H9 (cell line): Measurements from ENCODE around the gene SV2C. TPM values are rescaled to one million over a fixed set of nuclear protein-coding genes. Genes with fewer than 3 reads are reported as not detected.
"Not testable (repeated sequence)": the region's sequence is repeated elsewhere in the genome, so short reads cannot be mapped to it uniquely, and the experiment has no call there.

ENCODE experiments used
- DNase-seq: peaks from one replicate; pipeline ENCODE4 v3.0.0-alpha.2; 2017
- H2AFZ ChIP-seq: one replicate; pipeline ENCODE4 v1.6.1; 2013; ENCODE audit warnings: mild to moderate bottlenecking, low read length, control low read depth, moderate library complexity
- H2AK5ac ChIP-seq: 2 replicates; pipeline ENCODE4 v1.6.1; 2013; ENCODE audit warnings: low read length, control low read depth, mixed read lengths; ENCODE audit not compliant: insufficient read length
- H2BK120ac ChIP-seq: one replicate; pipeline ENCODE4 v1.6.1; 2013; ENCODE audit warnings: low read depth, mild to moderate bottlenecking, low read length, control low read depth, inconsistent platforms; ENCODE audit not compliant: poor library complexity, severe bottlenecking
- H2BK12ac ChIP-seq: 2 replicates; pipeline ENCODE4 v1.6.1; 2013; ENCODE audit warnings: low read length, control low read depth, mixed read lengths, low read depth; ENCODE audit not compliant: insufficient read length
- H2BK15ac ChIP-seq: 2 replicates; pipeline ENCODE4 v1.6.1; 2013; ENCODE audit warnings: low read depth, low read length, control low read depth
- H2BK20ac ChIP-seq: one replicate; pipeline ENCODE4 v1.6.1; 2013; ENCODE audit warnings: low read depth, mild to moderate bottlenecking, low read length, control low read depth, inconsistent platforms; ENCODE audit not compliant: poor library complexity, severe bottlenecking
- H2BK5ac ChIP-seq: 2 replicates; pipeline ENCODE4 v1.6.1; 2013; ENCODE audit warnings: low read length, control low read depth, mixed read lengths; ENCODE audit not compliant: insufficient read length
- H3K14ac ChIP-seq: 2 replicates; pipeline ENCODE4 v1.6.1; 2013; ENCODE audit warnings: low read length, control low read depth; ENCODE audit not compliant: insufficient read depth
- H3K18ac ChIP-seq: 2 replicates; pipeline ENCODE4 v1.6.1; 2013; ENCODE audit warnings: low read depth, mild to moderate bottlenecking, mixed read lengths, low read length, control low read depth; ENCODE audit not compliant: insufficient read length
- H3K23ac ChIP-seq: 2 replicates; pipeline ENCODE4 v1.6.1; 2013; ENCODE audit warnings: low read length, control low read depth, mixed read lengths, low read depth; ENCODE audit not compliant: insufficient read length
- H3K23me2 ChIP-seq: 2 replicates; pipeline ENCODE4 v1.6.1; 2013; ENCODE audit warnings: low read depth, mild to moderate bottlenecking, mixed read lengths, low read length, control low read depth; ENCODE audit not compliant: insufficient read length, poor library complexity, severe bottlenecking
- H3K27ac ChIP-seq: 2 replicates; pipeline ENCODE4 v1.5.1; 2013; ENCODE audit warnings: low read length, control low read depth, mixed read lengths, low read depth; ENCODE audit not compliant: insufficient read length
- H3K27me3 ChIP-seq: 2 replicates; pipeline ENCODE4 v1.6.1; 2013; ENCODE audit warnings: low read length, control low read depth, inconsistent platforms; ENCODE audit not compliant: insufficient read depth
- H3K4ac ChIP-seq: 2 replicates; pipeline ENCODE4 v1.6.1; 2013; ENCODE audit warnings: low read depth, mild to moderate bottlenecking, control low read depth, inconsistent platforms, low read length, moderate library complexity
- H3K4me1 ChIP-seq: 2 replicates; pipeline ENCODE4 v1.6.1; 2013; ENCODE audit warnings: low read length, control low read depth, inconsistent platforms; ENCODE audit not compliant: insufficient read depth
- H3K4me2 ChIP-seq: 2 replicates; pipeline ENCODE4 v1.6.1; 2013; ENCODE audit warnings: low read length, control low read depth, mixed read lengths; ENCODE audit not compliant: insufficient read length, insufficient read depth
- H3K56ac ChIP-seq: 2 replicates; pipeline ENCODE4 v1.6.1; 2013; ENCODE audit warnings: low read depth, mild to moderate bottlenecking, mixed read lengths, low read length, control low read depth; ENCODE audit not compliant: insufficient read length
- H3K79me1 ChIP-seq: 2 replicates; pipeline ENCODE4 v1.6.1; 2013; ENCODE audit warnings: low read depth, mild to moderate bottlenecking, moderate library complexity, low read length, control low read depth, inconsistent platforms; ENCODE audit not compliant: insufficient read depth, poor library complexity, severe bottlenecking
- H3K79me2 ChIP-seq: 2 replicates; pipeline ENCODE4 v1.6.1; 2013; ENCODE audit warnings: low read length, control low read depth, inconsistent platforms; ENCODE audit not compliant: insufficient read depth
- H3K9ac ChIP-seq: 2 replicates; pipeline ENCODE4 v1.6.1; 2013; ENCODE audit warnings: low read length, control low read depth, mixed read lengths; ENCODE audit not compliant: insufficient read length; ENCODE audit errors: extremely low read depth
- H3K9me3 ChIP-seq: one replicate; pipeline ENCODE4 v1.6.1; 2013; ENCODE audit warnings: low read depth, low read length, inconsistent platforms; ENCODE audit not compliant: control insufficient read depth
- H3T11ph ChIP-seq: one replicate; pipeline ENCODE4 v1.6.1; 2013; ENCODE audit warnings: mild to moderate bottlenecking, low read length, control low read depth, inconsistent platforms
- H4K20me1 ChIP-seq: one replicate; pipeline ENCODE4 v1.6.1; 2013; ENCODE audit not compliant: control insufficient read depth, insufficient read length, insufficient read depth
- H4K5ac ChIP-seq: 2 replicates; pipeline ENCODE4 v1.6.1; 2013; ENCODE audit warnings: low read depth, mild to moderate bottlenecking, mixed read lengths, low read length, control low read depth; ENCODE audit not compliant: insufficient read length
- H4K8ac ChIP-seq: replicated peaks from 2 replicates; pipeline ENCODE4 v1.6.1; 2013; ENCODE audit warnings: low read length, control low read depth, mixed read lengths, low read depth; ENCODE audit not compliant: insufficient read length
- H4K91ac ChIP-seq: 2 replicates; pipeline ENCODE4 v1.6.1; 2013; ENCODE audit warnings: low read depth, mild to moderate bottlenecking, moderate library complexity, mixed read lengths, low read length, control low read depth; ENCODE audit not compliant: insufficient read length
- H3K27ac Mint-ChIP-seq, 3 experiments: 2 replicates in 2 of 3; 3 replicates in 1 of 3; pipeline ENCODE4 v1.8.0; 2020 to 2021; ENCODE audit warnings: mixed read lengths in 3 of 3, mild to moderate bottlenecking in 1 of 3, moderate library complexity in 1 of 3
- H3K27me3 Mint-ChIP-seq: 2 replicates; pipeline ENCODE4 v1.8.0; 2021; ENCODE audit warnings: low read depth, mild to moderate bottlenecking, moderate library complexity, mixed read lengths
- H3K36me3 Mint-ChIP-seq, 3 experiments: 2 replicates in 2 of 3; 3 replicates in 1 of 3; pipeline ENCODE4 v1.8.0; 2020 to 2021; ENCODE audit warnings: low read depth in 3 of 3, mixed read lengths in 3 of 3; ENCODE audit not compliant: insufficient read depth in 1 of 3
- H3K4me1 Mint-ChIP-seq, 2 experiments: 2 replicates each; pipeline ENCODE4 v1.8.0; 2020; ENCODE audit warnings: mixed read lengths in 2 of 2
- H3K4me3 Mint-ChIP-seq, 2 experiments: 2 replicates in 1 of 2; 3 replicates in 1 of 2; pipeline ENCODE4 v1.8.0; 2020 to 2021; ENCODE audit warnings: mild to moderate bottlenecking in 2 of 2, mixed read lengths in 2 of 2, moderate library complexity in 1 of 2
- H3K9me3 Mint-ChIP-seq, 2 experiments: 2 replicates in 1 of 2; 3 replicates in 1 of 2; pipeline ENCODE4 v1.8.0; 2020; ENCODE audit warnings: mild to moderate bottlenecking in 2 of 2, mixed read lengths in 2 of 2, moderate library complexity in 1 of 2
- WGBS: extraction: QIAGEN DNeasy Blood & Tissue Kit; methylation state at CpG from one replicate; pipeline ENCODE4 v1.1.7; 2013; ENCODE audit warnings: missing lambda C conversion rate, low lambda C conversion rate, mixed read lengths; ENCODE audit not compliant: insufficient read length; ENCODE audit errors: extremely low coverage; 5-methylcytosine and 5-hydroxymethylcytosine counted together
- long read RNA-seq: library from polyadenylated mRNA; unstranded; transcript quantifications from one replicate; pipeline ENCODE4 v2.0.0, GENCODE V29; 2020
- total RNA-seq: library from RNA; stranded (reverse); gene quantifications from 2 replicates; pipeline ENCODE4 v1.2.1, GENCODE V29; 2021
- TF ChIP-seq, protein P1 (sequence below): fragments of 200-600 bp; sonication (generic); conservative IDR thresholded peaks from 3 replicates; pipeline ENCODE4 v1.8.0; 2021; ENCODE audit warnings: antibody characterized with exemption, mild to moderate bottlenecking

The SV2C gene, protein sequence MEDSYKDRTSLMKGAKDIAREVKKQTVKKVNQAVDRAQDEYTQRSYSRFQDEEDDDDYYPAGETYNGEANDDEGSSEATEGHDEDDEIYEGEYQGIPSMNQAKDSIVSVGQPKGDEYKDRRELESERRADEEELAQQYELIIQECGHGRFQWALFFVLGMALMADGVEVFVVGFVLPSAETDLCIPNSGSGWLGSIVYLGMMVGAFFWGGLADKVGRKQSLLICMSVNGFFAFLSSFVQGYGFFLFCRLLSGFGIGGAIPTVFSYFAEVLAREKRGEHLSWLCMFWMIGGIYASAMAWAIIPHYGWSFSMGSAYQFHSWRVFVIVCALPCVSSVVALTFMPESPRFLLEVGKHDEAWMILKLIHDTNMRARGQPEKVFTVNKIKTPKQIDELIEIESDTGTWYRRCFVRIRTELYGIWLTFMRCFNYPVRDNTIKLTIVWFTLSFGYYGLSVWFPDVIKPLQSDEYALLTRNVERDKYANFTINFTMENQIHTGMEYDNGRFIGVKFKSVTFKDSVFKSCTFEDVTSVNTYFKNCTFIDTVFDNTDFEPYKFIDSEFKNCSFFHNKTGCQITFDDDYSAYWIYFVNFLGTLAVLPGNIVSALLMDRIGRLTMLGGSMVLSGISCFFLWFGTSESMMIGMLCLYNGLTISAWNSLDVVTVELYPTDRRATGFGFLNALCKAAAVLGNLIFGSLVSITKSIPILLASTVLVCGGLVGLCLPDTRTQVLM
- 0.02 and 0.09 TPM in 2 replicates for total RNA-seq
- long read RNA-seq, partial matches to known transcripts = 1 of 1 reads
- long read RNA-seq, other reads (novel, unspliced or antisense) = 0 of 1 reads

DNA sequence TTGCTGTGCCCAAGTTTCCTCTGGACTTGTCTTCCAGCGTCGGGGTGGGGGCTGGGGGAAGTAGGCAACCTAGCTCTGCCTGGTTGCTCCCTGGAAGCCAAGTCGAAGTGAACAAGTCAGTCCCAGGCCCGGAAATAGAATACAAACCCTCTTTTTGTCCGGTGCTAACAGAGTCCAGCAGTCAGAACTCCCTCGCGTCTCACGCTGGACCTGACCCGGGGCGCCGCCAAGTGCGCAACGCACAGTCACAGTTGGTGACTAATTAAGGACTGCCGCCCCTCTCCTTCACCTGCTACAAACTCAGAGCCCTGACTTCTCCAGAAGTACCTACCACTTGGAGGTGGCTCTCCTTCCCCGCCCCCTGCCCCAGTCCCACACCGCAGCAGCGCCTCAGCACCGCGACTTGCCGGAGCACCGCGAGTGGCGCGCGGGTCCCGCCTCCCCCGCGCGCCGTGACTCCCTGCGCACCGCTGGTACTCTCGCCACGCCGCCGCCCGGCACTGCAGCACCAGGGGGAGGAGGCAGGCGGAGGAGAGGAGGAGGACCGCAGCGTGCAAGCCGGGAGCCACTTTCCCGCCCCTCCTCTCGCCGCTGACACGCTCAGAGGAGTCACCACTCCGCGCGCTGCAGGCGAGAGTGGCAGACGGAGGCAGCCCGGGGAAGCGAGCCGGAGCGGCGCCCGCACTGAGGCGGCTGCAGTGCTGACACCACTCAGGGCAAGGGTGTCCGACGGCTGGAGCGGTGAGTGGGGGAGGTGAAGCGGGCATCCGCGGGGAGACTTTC, at the start of gene SV2C:
Gene SV2C (plus strand): TSS at position 612 of the 783 bp plus-strand sequence. CDS start 48,368 bp downstream, outside the sequence.
- Histone ChIP-seq H3K9me3 (no peaks in the 10 kb centered on the region), H2BK5ac (no peak within 1 kb of the TSS), H3K56ac (no peak within 1 kb of the TSS), H4K5ac (no peak within 1 kb of the TSS), H3K4me1 (no peaks in the 10 kb centered on the region), H2BK20ac (no peak within 1 kb of the TSS), H3K23ac (no peak within 1 kb of the TSS), H2BK12ac (no peak within 1 kb of the TSS), H2AK5ac (no peak within 1 kb of the TSS), H2AFZ (no peak within 1 kb of the TSS), H3K9ac (no peak within 1 kb of the TSS), H4K20me1 (no peaks in the 10 kb centered on the region), H4K8ac (no peak within 1 kb of the TSS), H3K14ac (no peak within 1 kb of the TSS), H3K79me2 (no peaks in the 10 kb centered on the region), H3K18ac (no peak within 1 kb of the TSS), H2BK15ac (no peak within 1 kb of the TSS), H3T11ph (no peak within 1 kb of the TSS), H2BK120ac (no peak within 1 kb of the TSS), H3K4me2 (peak within 1 kb of the TSS; percentile 98), H4K91ac (no peak within 1 kb of the TSS), H3K27ac (no peak within 1 kb of the TSS), H3K23me2 (peaks cover 23% of the 10 kb centered on the region), H3K27me3 (peaks cover 50% of the 10 kb centered on the region), H3K79me1 (no peaks in the 10 kb centered on the region), H3K4ac (no peak within 1 kb of the TSS)
- DNase-seq = peak; percentile 49
- no peak within 1 kb of the TSS; a peak in 1 of 7 replicates for H3K27ac Mint-ChIP-seq
- no CpG with 5 or more reads among the region's 63 CpGs for WGBS
- H3K27me3 Mint-ChIP-seq = peaks cover 95% of the 10 kb centered on the region
- no peaks in the 10 kb centered on the region for H3K9me3 Mint-ChIP-seq
- no peaks in the 10 kb centered on the region for H3K36me3 Mint-ChIP-seq
- peaks cover 23 to 38% of the 10 kb centered on the region in 2 experiments for H3K4me1 Mint-ChIP-seq
- TF ChIP-seq, protein P1, sequence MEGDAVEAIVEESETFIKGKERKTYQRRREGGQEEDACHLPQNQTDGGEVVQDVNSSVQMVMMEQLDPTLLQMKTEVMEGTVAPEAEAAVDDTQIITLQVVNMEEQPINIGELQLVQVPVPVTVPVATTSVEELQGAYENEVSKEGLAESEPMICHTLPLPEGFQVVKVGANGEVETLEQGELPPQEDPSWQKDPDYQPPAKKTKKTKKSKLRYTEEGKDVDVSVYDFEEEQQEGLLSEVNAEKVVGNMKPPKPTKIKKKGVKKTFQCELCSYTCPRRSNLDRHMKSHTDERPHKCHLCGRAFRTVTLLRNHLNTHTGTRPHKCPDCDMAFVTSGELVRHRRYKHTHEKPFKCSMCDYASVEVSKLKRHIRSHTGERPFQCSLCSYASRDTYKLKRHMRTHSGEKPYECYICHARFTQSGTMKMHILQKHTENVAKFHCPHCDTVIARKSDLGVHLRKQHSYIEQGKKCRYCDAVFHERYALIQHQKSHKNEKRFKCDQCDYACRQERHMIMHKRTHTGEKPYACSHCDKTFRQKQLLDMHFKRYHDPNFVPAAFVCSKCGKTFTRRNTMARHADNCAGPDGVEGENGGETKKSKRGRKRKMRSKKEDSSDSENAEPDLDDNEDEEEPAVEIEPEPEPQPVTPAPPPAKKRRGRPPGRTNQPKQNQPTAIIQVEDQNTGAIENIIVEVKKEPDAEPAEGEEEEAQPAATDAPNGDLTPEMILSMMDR = no peak
- H3K4me3 Mint-ChIP-seq = peak within 1 kb of the TSS; percentile 71 to 91

DNA sequence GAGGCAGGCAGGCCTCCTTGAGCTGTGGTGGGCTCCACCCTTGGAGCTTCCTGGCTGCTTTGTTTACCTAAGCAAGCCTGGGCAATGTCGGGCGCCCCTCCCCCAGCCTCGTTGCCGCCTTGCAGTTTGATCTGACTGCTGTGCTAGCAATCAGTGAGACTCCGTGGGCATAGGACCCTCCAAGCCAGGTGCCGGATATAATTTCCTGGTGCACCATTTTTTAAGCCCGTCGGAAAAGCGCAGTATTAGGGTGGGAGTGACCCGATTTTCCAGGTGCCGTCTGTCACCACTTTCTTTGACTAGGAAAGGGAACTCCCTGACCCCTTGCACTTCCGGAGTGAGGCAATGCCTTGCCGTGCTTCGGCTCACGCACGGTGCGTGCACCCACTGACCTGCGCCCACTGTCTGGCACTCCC, 45.4 kb upstream of the SV2C start:
- H3K4ac ChIP-seq, H3K23me2 ChIP-seq, H4K8ac ChIP-seq, H3K18ac ChIP-seq, H2AFZ ChIP-seq, H4K20me1 ChIP-seq, H2BK20ac ChIP-seq, H3K9ac ChIP-seq, H3K27me3 ChIP-seq, H2BK12ac ChIP-seq, H3K36me3 Mint-ChIP-seq, H3K23ac ChIP-seq, H2BK120ac ChIP-seq, H2BK15ac ChIP-seq, H3K56ac ChIP-seq, H3K9me3 Mint-ChIP-seq, H4K5ac ChIP-seq, H4K91ac ChIP-seq, H2BK5ac ChIP-seq, H2AK5ac ChIP-seq, H3K4me1 Mint-ChIP-seq, H3K4me1 ChIP-seq, H3T11ph ChIP-seq, H3K27ac ChIP-seq, H3K79me2 ChIP-seq, H3K9me3 ChIP-seq, H3K79me1 ChIP-seq, H3K14ac ChIP-seq: not testable (repeated sequence)
- peak overlapping the region; percentile 71 to 76 for H3K4me3 Mint-ChIP-seq
- peak overlapping the region in 1 of 3 experiments; percentile 85; a peak in 1 of 7 replicates for H3K27ac Mint-ChIP-seq
- WGBS = no CpG with 5 or more reads among the region's 18 CpGs
- peaks cover 13% of the 10 kb centered on the region for H3K27me3 Mint-ChIP-seq
- DNase-seq = peak; percentile 53
- H3K4me2 ChIP-seq = peak overlapping the region; percentile 44
